HCT116 (cell line): ENCODE data around the gene PRKX.

Source experiments
- ATF3 ChIP-seq: IDR thresholded peaks from 2 replicates; pipeline ENCODE4 v1.6.1; 2012
- EZH2 ChIP-seq: fragments of 200-600 bp; sonication (generic); IDR thresholded peaks from 2 replicates; pipeline ENCODE4 v1.6.1; 2017; ENCODE audit warnings: antibody characterized with exemption, mixed run types
- EZH2phosphoT487 ChIP-seq: fragments of 200-600 bp; IDR thresholded peaks from 2 replicates; pipeline ENCODE4 v1.6.1; 2018; ENCODE audit warnings: antibody characterized with exemption, borderline replicate concordance
- FOSL1 ChIP-seq: IDR thresholded peaks from 2 replicates; pipeline ENCODE4 v1.6.1; 2012; ENCODE audit warnings: low read depth
- JUND ChIP-seq: IDR thresholded peaks from 2 replicates; pipeline ENCODE4 v1.6.1; 2012
- POLR2A ChIP-seq: IDR thresholded peaks from 2 replicates; pipeline ENCODE4 v1.7.0; 2011; ENCODE audit warnings: borderline replicate concordance; ENCODE audit not compliant: insufficient read depth, insufficient read length; ENCODE audit errors: extremely low read depth
- SRF ChIP-seq: IDR thresholded peaks from 2 replicates; pipeline ENCODE4 v1.6.1; 2012; ENCODE audit warnings: low read depth
- TCF7L2 ChIP-seq: IDR thresholded peaks from 2 replicates; pipeline ENCODE4 v1.7.0; 2011; ENCODE audit warnings: borderline replicate concordance, inconsistent platforms; ENCODE audit not compliant: insufficient read depth, insufficient read length; ENCODE audit errors: extremely low read depth
- ZFX ChIP-seq: fragments of 450-650 bp; IDR thresholded peaks from 2 replicates; pipeline ENCODE4 v1.6.1; 2017
- TF ChIP-seq, protein P1 (sequence below), 3 experiments: fragments of 200-600 bp in 1 of 3; sonication (generic) in 1 of 3; IDR thresholded peaks in 2 of 3; conservative IDR thresholded peaks in 1 of 3; 2 replicates each; pipeline ENCODE4 v1.5.1; 2012 to 2017; ENCODE audit warnings: low read depth in 2 of 3, low read length in 2 of 3, antibody characterized with exemption in 1 of 3, borderline replicate concordance in 1 of 3, control low read depth in 1 of 3, mild to moderate bottlenecking in 1 of 3, mixed read lengths in 1 of 3, mixed run types in 1 of 3, moderate library complexity in 1 of 3; ENCODE audit not compliant: insufficient read depth in 1 of 3
- TF ChIP-seq, protein P2 (sequence below): IDR thresholded peaks from 2 replicates; pipeline ENCODE4 v1.6.1; 2012

DNA sequence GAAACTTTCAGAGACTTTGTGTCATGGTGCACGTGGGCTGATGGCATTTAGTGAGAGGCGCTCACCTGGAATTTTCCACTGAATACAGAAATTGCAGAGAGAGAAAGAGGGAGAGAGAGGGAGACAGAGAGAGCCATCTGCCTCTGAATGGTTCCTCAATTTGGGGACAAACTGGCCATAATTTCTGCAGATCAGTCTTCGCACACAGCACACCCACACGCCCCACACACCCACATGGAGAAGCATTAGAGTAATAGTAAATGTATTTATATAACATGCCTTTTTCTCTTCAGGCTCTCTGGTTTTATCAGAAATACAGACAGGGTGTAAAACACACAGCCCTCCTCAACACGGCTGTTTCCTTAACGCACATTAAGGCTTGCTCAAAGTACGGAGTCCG, 38.6 kb downstream of the PRKX start:
- TF ChIP-seq POLR2A (no peak), EZH2 (no peak), EZH2phosphoT487 (no peak), ZFX (no peak), FOSL1 (no peak), TCF7L2 (no peak), SRF (no peak), JUND (no peak), ATF3 (no peak)
- TF ChIP-seq, protein P1, sequence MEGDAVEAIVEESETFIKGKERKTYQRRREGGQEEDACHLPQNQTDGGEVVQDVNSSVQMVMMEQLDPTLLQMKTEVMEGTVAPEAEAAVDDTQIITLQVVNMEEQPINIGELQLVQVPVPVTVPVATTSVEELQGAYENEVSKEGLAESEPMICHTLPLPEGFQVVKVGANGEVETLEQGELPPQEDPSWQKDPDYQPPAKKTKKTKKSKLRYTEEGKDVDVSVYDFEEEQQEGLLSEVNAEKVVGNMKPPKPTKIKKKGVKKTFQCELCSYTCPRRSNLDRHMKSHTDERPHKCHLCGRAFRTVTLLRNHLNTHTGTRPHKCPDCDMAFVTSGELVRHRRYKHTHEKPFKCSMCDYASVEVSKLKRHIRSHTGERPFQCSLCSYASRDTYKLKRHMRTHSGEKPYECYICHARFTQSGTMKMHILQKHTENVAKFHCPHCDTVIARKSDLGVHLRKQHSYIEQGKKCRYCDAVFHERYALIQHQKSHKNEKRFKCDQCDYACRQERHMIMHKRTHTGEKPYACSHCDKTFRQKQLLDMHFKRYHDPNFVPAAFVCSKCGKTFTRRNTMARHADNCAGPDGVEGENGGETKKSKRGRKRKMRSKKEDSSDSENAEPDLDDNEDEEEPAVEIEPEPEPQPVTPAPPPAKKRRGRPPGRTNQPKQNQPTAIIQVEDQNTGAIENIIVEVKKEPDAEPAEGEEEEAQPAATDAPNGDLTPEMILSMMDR (IDR thresholded peaks at IDR 0.05 in 2 of 3, conservative IDR thresholded peaks at IDR 0.05 in 1 of 3; ENCODE audit: borderline replicate concordance in 1 of 3, insufficient read depth in 1 of 3, low read depth in 2 of 3, low read length in 2 of 3), result no peak
- TF ChIP-seq, protein P2, sequence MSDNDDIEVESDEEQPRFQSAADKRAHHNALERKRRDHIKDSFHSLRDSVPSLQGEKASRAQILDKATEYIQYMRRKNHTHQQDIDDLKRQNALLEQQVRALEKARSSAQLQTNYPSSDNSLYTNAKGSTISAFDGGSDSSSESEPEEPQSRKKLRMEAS, result no peak
